Measurements from ENCODE around the gene PKD2L1.

- TF ChIP-seq CTCF (conservative IDR thresholded peaks at IDR 0.05; ENCODE audit: low read length) (no peak), EZH2phosphoT487 (IDR thresholded peaks at IDR 0.05; ENCODE audit: borderline replicate concordance, low read depth, low read length) (no peak)
Measured at GRCh38 chr10:100371482-100372027, 41.5 kb upstream of the PKD2L1 start.
